ENCODE measurements around the gene GID8.

- no peak for TF ChIP-seq CTCF (IDR thresholded peaks at IDR 0.05)
- no peak for TF ChIP-seq POLR2A (IDR thresholded peaks at IDR 0.05)
Measured at GRCh38 chr20:62889871-62890270, 48.1 kb upstream of the GID8 start.
